Stimulated activated naive CD4-positive, alpha-beta T cell (primary cell): Measurements from ENCODE around the gene HEXB.
"Not testable (repeated sequence)": the region's sequence is repeated elsewhere in the genome, so short reads cannot be mapped to it uniquely, and the experiment has no call there.

Source experiments
- DNase-seq, 6 experiments: peaks; one replicate each; lab custom pipeline; 2025; lab: John Stamatoyannopoulos, UW

The HEXB gene

GRCh38 chr5:74659172-74659571, 25.9 kb upstream of the HEXB start:
- DNase-seq, result no peak

DNA sequence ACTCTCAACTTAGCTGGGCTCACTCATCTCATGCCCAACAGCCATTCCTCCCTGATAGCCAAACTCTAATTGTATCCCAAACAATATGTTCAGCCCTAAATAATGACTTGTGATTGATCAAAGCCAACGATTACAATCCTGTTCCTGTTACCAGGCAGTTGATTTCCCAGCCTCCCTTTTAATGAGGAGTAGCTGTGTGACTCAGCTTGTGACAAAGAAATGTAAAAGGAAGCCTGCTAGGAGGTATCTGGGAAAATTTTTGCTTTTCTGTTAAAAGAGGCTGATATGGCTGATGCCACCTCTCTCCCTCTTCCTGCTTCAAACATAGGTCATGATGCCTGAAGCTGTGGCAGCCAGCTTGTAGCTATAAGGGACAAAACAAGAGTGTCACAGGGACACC, 24.9 kb upstream of the HEXB start:
- DNase-seq, result no peak

DNA sequence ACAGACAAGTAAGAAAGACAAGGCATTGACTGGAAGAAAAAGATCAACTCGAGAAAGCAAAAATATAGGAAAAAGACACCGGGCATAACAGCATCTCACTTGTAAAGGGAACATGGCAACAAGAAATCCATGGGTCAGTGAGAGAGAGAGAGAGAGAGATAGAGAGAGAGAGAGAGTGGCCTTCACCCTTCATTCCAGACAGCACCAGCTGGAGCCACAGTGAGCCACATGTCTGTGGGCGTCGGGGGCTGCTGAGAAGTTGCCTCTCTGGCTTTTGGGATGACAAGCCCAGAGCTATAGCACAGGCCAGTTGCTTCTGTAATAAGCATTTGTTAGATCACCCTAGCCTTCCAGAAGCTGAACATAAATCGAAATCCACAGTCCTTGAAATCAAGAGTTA, 24.2 kb upstream of the HEXB start:
- DNase-seq, result no peak

- DNase-seq, result no peak
Measured at GRCh38 chr5:74664551-74664950, 20.5 kb upstream of the HEXB start.

- DNase-seq, result no peak
Measured at GRCh38 chr5:74665273-74665672, 19.8 kb upstream of the HEXB start.

GRCh38 chr5:74665816-74666215, 19.2 kb upstream of the HEXB start:
- no peak for DNase-seq

- no peak for DNase-seq
Measured at GRCh38 chr5:74667396-74667795, 17.6 kb upstream of the HEXB start.

DNA sequence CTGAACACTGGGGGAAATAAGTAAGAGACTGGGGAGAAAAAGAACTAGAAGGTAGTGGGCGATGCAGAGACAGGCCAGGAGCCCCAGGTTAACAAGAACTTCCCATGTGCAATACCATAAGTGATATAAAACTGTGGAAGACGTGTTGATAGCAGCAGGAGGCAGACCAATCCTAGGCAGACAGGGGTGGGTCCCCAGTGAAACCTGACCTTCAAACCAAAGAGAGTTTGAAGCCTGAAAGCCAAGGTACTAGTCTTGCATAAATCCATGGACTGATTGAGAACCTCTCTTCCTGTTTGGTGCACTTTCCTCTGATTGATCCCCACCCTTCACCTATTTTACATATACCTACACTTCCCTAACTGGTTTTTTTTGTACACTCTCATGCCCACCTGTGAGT, 15.2 kb upstream of the HEXB start:
- no peak for DNase-seq

- no peak for DNase-seq
Measured at GRCh38 chr5:74670396-74671038, 14.5 kb upstream of the HEXB start.

- no peak for DNase-seq
Measured at GRCh38 chr5:74672215-74672877, 12.7 kb upstream of the HEXB start.

DNA sequence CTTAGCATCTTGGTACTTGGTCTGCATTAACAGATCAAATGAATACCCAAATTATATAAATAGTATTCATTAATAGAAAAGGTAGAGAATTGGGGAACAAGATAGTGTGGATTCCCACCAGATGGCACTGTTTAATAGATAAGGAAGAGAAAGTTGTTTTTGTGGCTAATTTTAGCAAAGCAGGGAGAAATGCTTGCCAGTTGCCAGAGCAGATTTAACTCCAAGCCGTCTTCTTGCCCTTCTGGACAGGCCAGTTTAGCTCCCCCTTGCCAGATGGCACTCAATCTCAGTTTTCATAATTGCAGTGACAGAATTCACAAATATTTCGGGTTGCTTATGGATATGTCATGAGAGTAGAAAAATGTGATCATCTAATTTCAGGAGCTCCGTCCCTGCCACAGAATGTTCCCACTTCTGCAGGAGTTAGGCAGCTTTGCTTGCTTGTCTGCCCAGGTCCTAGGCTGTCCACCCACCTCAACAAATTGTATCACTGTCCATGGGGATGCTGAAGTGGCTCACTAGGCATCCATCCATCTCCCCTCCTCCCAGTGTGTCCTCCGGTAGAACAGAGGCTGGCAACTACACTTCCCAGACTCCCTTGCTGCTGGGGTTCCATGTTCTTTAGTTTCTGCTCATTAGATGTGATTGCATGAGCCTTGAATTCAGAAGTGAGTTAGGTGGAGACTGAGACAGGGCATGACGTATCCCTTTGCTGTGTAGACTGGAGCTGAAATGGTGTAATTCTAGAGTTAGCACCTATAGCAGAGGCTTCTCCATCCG, 11.8 kb upstream of the HEXB start:
- peak in 2 of 6 experiments; percentile 1 to 15 for DNase-seq

GRCh38 chr5:74676466-74676865, 8.6 kb upstream of the HEXB start:
- DNase-seq, result not testable (repeated sequence)

GRCh38 chr5:74678123-74678522, 6.9 kb upstream of the HEXB start:
- DNase-seq, result not testable (repeated sequence)

DNA sequence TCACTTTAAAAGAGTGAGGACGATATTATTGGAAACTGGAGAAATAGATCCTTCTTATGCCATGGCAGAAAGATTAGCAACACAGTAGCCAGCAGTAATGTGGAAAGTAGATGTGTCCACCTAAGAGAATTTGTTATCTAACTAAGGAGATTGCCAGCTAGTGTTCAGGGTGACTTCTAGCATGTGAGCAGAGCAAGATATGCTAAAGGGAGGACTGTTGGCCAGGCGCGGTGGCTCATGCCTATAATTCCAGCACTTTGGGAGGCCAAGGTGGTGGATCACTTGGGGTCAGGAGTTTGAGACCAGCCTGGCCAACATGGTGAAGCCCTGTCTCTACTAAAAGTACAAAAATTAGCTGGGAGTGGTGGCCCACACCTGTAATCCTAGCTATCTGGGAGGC, 5.7 kb upstream of the HEXB start:
- not testable (repeated sequence) for DNase-seq

DNA sequence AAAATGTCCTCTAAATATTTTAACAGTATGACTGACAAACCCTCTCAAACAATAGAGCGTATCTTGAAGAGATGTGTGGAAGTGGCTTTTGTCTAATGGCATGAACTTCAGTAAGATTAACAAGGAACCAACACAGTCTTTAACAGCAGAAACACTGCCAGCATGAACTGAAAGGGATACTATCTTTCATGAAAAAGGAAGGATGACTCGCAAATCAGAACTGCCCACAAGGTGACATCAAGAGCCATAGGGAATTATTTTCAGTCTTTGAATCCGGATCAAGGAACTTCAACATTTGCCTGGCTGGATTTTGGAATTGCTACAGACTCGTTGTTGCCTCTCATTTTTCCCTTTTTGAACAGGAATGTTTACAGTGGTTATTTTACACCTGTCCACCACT, 5.1 kb upstream of the HEXB start:
- DNase-seq, result no peak

- DNase-seq, result no peak
Measured at GRCh38 chr5:74685979-74686631, 1.1 kb downstream of the HEXB start.

GRCh38 chr5:74686962-74687751, 2.1 kb downstream of the HEXB start:
- no peak for DNase-seq

GRCh38 chr5:74693191-74693590, 8.2 kb downstream of the HEXB start:
- DNase-seq, result no peak

DNA sequence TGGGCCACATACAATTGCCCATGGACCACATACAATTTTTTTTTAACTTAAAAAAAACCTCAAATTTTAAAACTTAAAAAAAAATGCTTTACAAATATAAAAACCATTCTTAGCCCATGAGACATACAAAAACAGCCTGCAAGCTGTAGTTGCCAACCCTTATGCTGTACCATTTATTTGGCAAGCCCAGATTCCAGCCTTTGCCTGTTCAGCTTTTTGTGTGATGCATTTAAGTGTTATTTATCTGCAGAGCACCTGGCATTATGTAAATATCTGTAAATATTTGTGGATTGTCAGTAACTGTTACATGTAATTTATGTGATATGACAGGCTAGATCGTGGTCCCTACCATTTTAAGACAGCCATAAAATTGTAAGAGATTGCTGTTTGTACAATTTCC, 32.6 kb downstream of the HEXB start:
- no peak for DNase-seq

GRCh38 chr5:74722271-74722670, 37.2 kb downstream of the HEXB start:
- no peak for DNase-seq

- no peak for DNase-seq
Measured at GRCh38 chr5:74725331-74725730, 40.3 kb downstream of the HEXB start.

DNA sequence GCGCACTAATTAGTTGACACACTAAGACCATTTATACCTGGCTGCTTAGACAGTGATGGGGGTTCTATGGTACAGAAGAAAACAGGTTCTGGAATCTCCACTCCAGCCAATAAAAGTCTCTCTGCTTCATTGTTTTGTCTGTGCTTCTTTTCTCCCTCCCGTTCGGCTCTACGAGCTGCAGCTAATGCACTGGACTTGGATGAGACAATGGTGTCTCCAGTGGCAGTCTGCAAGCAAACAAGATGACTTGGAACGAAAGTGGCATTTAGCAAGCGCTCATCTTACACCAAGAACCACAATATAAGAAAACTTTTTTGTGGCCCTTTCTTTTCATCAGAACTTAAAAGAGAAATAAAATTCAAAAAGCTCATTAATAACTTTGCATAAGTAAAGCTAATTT, 51.7 kb downstream of the HEXB start:
- DNase-seq, result no peak
